Measurements from ENCODE around the gene TBC1D14. TPM values are rescaled to one million over a fixed set of nuclear protein-coding genes. Genes with fewer than 3 reads are reported as not detected.

Gene TBC1D14
- polyA plus RNA-seq, 1 of the 3 experiments (the other 2 are of a cell fraction) = 39.5 TPM

- peaks cover 8% of the 10 kb centered on the region for H3F3A ChIP-seq (replicated peaks; ENCODE audit: insufficient read depth)
- no peak overlapping the region for H2AFZ ChIP-seq (ENCODE audit: low read depth)
- H3K27me3 ChIP-seq (ENCODE audit: insufficient read depth) = no peaks in the 10 kb centered on the region
- POLR2A ChIA-PET = interaction anchor here (1.7 kb wide), 1 partner anchor 11 kb away, joined by 4 read pairs; no protein-coding TSS in a partner anchor
- CTCF ChIA-PET = interaction anchor here (1.2 to 6.8 kb wide), 5 partner anchors 10 to 186 kb away, joined by 4 to 57 read pairs (median 7); no protein-coding TSS in a partner anchor
- 100% methylated on average over 2 of the region's 3 CpGs for WGBS (ENCODE audit: low lambda C conversion rate)
- H3K27ac ChIP-seq (ENCODE audit: low read depth in 2 of 2, low read length in 1 of 2) = no peak overlapping the region
- no peaks in the 10 kb centered on the region for H3K79me2 ChIP-seq (ENCODE audit: insufficient read depth)
- H3K4me2 ChIP-seq = no peak overlapping the region
- no peaks in the 10 kb centered on the region for H4K20me1 ChIP-seq (ENCODE audit: insufficient read depth)
- no peaks in the 10 kb centered on the region for H3K9me3 ChIP-seq
- peaks cover 9 to 42% of the 10 kb centered on the region in 2 experiments for H3K36me3 ChIP-seq (replicated peaks in 1 of 2; ENCODE audit: control insufficient read depth in 1 of 2, insufficient read depth in 2 of 2, low read length in 1 of 2)
- DNase-seq = no peak
- TF ChIP-seq TAF1 (IDR thresholded peaks at IDR 0.05; ENCODE audit: borderline replicate concordance, low read depth, low read length) (no peak), MXI1 (IDR thresholded peaks at IDR 0.05; ENCODE audit: low read depth, low read length) (no peak), CTCF (IDR thresholded peaks at IDR 0.05) (no peak), SMC3 (IDR thresholded peaks at IDR 0.05; ENCODE audit: low read depth, low read length) (no peak), FOXM1 (IDR thresholded peaks at IDR 0.05; ENCODE audit: low read depth) (no peak), RAD21 (IDR thresholded peaks at IDR 0.05; ENCODE audit: low read length) (no peak)
- TF ChIP-seq, protein P1, sequence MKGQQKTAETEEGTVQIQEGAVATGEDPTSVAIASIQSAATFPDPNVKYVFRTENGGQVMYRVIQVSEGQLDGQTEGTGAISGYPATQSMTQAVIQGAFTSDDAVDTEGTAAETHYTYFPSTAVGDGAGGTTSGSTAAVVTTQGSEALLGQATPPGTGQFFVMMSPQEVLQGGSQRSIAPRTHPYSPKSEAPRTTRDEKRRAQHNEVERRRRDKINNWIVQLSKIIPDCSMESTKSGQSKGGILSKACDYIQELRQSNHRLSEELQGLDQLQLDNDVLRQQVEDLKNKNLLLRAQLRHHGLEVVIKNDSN (IDR thresholded peaks at IDR 0.05; ENCODE audit: borderline replicate concordance, low read depth) = no peak
- H3K4me3 ChIP-seq (ENCODE audit: low read depth in 2 of 2, low read length in 1 of 2) = no peak overlapping the region
- H3K9me2 ChIP-seq = no peaks in the 10 kb centered on the region
- no peak overlapping the region for H3K9ac ChIP-seq
- H3K4me1 ChIP-seq (ENCODE audit: control insufficient read depth in 1 of 2, insufficient read depth in 2 of 2, low read depth in 1 of 2, low read length in 1 of 2) = peaks cover 0 to 3% of the 10 kb centered on the region in 2 experiments; a peak in 1 of 4 replicates
These were observed 25.2 kb upstream of the TBC1D14 start for GRCh38 chr4:6884341-6884870.

- no peak for TF ChIP-seq YY1 (IDR thresholded peaks at IDR 0.05; ENCODE audit: low read depth)
- no peaks in the 10 kb centered on the region for H3K9me3 ChIP-seq
- no peak overlapping the region for H3K4me3 ChIP-seq (ENCODE audit: low read depth in 2 of 2, low read length in 1 of 2)
- H3K36me3 ChIP-seq (replicated peaks in 1 of 2; ENCODE audit: control insufficient read depth in 1 of 2, insufficient read depth in 2 of 2, low read length in 1 of 2) = peaks cover 8 to 30% of the 10 kb centered on the region in 2 experiments
- peak overlapping the region; percentile 5; the same call in 1 of the 2 replicates for H3K4me2 ChIP-seq
- no peaks in the 10 kb centered on the region for H3K27me3 ChIP-seq (ENCODE audit: insufficient read depth)
- POLR2A ChIA-PET = no interaction called here
- H4K20me1 ChIP-seq (ENCODE audit: insufficient read depth) = no peaks in the 10 kb centered on the region
- H3K9me2 ChIP-seq = no peaks in the 10 kb centered on the region
- no peak overlapping the region for H2AFZ ChIP-seq (ENCODE audit: low read depth)
- peaks cover 0 to 3% of the 10 kb centered on the region in 2 experiments; a peak in 1 of 4 replicates for H3K4me1 ChIP-seq (ENCODE audit: control insufficient read depth in 1 of 2, insufficient read depth in 2 of 2, low read depth in 1 of 2, low read length in 1 of 2)
- CTCF ChIA-PET = interaction anchor here (0.6 to 6.8 kb wide), 8 partner anchors 12 to 185 kb away, joined by 3 to 57 read pairs (median 5); no protein-coding TSS in a partner anchor
- no peak overlapping the region for H3K9ac ChIP-seq
- no peak for DNase-seq
- peaks cover 8% of the 10 kb centered on the region for H3F3A ChIP-seq (replicated peaks; ENCODE audit: insufficient read depth)
- H3K79me2 ChIP-seq (ENCODE audit: insufficient read depth) = no peaks in the 10 kb centered on the region
- 66% methylated on average over 14 of the region's 15 CpGs for WGBS (ENCODE audit: low lambda C conversion rate)
- H3K27ac ChIP-seq (ENCODE audit: low read depth in 2 of 2, low read length in 1 of 2) = no peak overlapping the region
These were observed 23.6 kb upstream of the TBC1D14 start for GRCh38 chr4:6885953-6886557.
